ENCODE results near the gene KIF6. TPM values are rescaled to one million over a fixed set of nuclear protein-coding genes. Genes with fewer than 3 reads are reported as not detected.

Gene KIF6
- total and polyA plus RNA-seq, 2 of the 8 experiments (the other 6 are each of a cell fraction or from before 2014, with no cell fraction given): 0.53 to 0.65 TPM

DNA sequence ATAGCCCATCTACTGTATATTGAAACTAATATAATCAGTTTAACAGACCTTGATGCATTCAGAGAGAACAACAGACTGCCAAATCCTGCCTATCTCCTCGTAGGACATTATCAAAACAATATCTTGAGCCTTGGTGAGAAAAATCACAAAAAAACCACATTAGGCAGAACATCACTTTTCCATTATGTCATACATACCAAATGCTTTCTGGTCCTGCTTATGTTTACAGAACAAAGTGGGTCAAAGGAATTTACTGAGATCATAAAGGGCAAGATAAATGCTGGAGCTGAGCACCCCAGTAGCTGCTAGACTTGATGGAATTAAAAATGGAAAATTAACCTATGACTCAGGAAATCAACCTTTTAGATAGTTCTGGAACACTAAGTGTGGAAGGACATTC is 207.5 kb downstream of the KIF6 start (continued):
- TF ChIP-seq, protein P1, sequence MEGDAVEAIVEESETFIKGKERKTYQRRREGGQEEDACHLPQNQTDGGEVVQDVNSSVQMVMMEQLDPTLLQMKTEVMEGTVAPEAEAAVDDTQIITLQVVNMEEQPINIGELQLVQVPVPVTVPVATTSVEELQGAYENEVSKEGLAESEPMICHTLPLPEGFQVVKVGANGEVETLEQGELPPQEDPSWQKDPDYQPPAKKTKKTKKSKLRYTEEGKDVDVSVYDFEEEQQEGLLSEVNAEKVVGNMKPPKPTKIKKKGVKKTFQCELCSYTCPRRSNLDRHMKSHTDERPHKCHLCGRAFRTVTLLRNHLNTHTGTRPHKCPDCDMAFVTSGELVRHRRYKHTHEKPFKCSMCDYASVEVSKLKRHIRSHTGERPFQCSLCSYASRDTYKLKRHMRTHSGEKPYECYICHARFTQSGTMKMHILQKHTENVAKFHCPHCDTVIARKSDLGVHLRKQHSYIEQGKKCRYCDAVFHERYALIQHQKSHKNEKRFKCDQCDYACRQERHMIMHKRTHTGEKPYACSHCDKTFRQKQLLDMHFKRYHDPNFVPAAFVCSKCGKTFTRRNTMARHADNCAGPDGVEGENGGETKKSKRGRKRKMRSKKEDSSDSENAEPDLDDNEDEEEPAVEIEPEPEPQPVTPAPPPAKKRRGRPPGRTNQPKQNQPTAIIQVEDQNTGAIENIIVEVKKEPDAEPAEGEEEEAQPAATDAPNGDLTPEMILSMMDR (IDR thresholded peaks at IDR 0.05; ENCODE audit: control extremely low read depth in 1 of 3, insufficient read depth in 1 of 3, low read depth in 1 of 3, low read length in 3 of 3): no peak
- TF ChIP-seq SP4 (IDR thresholded peaks at IDR 0.05; ENCODE audit: low read length) (no peak), TCF12 (IDR thresholded peaks at IDR 0.05; ENCODE audit: low read depth, low read length) (no peak), JUND (IDR thresholded peaks at IDR 0.05; ENCODE audit: low read length) (no peak), BACH1 (IDR thresholded peaks at IDR 0.05; ENCODE audit: low read length) (no peak), JUN (IDR thresholded peaks at IDR 0.05; ENCODE audit: low read depth, low read length) (no peak), TEAD4 (IDR thresholded peaks at IDR 0.05; ENCODE audit: low read depth, low read length) (no peak), NANOG (IDR thresholded peaks at IDR 0.05; ENCODE audit: insufficient read depth, low read depth, low read length, poor library complexity, severe bottlenecking) (no peak)

Measured in H1 (cell line).